Measurements from ENCODE around the gene CCBE1. TPM values are rescaled to one million over a fixed set of nuclear protein-coding genes. Genes with fewer than 3 reads are reported as not detected.

CCBE1 gene
- total and polyA plus RNA-seq, 2 donors (not counting 1 experiment from before 2014, with no cell fraction given): 122 TPM

DNA sequence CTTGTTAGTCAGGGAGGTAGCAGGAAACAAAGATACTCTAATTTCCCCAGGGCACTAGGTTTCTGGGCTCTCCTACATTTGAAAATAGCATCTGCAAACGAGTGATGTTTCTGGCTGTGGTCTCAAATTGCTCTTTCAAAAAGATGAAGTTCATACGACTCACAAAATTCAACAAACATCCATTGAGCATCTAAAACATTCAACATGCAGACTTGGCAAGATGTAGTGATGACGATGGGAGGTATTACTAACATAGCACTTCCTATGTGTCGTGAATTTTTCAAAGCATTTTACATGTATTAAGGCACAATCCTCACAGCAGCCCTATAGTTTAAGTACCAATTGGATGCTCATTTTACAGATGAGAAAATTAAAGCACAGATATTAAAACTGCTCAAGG, 5.2 kb downstream of the CCBE1 start:
- Histone ChIP-seq H3K4me3 (replicated peaks in 1 of 4; ENCODE audit: control extremely low read depth in 1 of 4, insufficient read depth in 1 of 4, low read depth in 3 of 4, low read length in 4 of 4) (no peak overlapping the region), H3K79me2 (ENCODE audit: control insufficient read depth, insufficient read depth, low read length) (peaks cover 94% of the 10 kb centered on the region), H3K36me3 (ENCODE audit: control insufficient read depth, insufficient read depth, low read length) (peaks cover 2% of the 10 kb centered on the region), H3K9ac (ENCODE audit: insufficient read depth, low read length) (no peak overlapping the region), H4K20me1 (ENCODE audit: control insufficient read depth, extremely low read depth, insufficient read depth, low read length) (no peaks in the 10 kb centered on the region), H3K27me3 (ENCODE audit: control insufficient read depth, insufficient read depth, low read length) (no peaks in the 10 kb centered on the region), H3K4me1 (ENCODE audit: control insufficient read depth, extremely low read depth, insufficient read depth, low read length) (peaks cover 11% of the 10 kb centered on the region), H3K27ac (ENCODE audit: insufficient read depth, low read length) (peak overlapping the region; percentile 46), H2AFZ (ENCODE audit: low read length) (no peak overlapping the region), H3K4me2 (ENCODE audit: extremely low read depth, insufficient read depth, low read length) (peak overlapping the region; percentile 32), H3K9me3 (ENCODE audit: control insufficient read depth, insufficient read depth, low read depth, low read length) (no peaks in the 10 kb centered on the region)
- peak; percentile 32 for DNase-seq (ENCODE audit: low read depth in 2 of 2)
- TF ChIP-seq, protein P1, sequence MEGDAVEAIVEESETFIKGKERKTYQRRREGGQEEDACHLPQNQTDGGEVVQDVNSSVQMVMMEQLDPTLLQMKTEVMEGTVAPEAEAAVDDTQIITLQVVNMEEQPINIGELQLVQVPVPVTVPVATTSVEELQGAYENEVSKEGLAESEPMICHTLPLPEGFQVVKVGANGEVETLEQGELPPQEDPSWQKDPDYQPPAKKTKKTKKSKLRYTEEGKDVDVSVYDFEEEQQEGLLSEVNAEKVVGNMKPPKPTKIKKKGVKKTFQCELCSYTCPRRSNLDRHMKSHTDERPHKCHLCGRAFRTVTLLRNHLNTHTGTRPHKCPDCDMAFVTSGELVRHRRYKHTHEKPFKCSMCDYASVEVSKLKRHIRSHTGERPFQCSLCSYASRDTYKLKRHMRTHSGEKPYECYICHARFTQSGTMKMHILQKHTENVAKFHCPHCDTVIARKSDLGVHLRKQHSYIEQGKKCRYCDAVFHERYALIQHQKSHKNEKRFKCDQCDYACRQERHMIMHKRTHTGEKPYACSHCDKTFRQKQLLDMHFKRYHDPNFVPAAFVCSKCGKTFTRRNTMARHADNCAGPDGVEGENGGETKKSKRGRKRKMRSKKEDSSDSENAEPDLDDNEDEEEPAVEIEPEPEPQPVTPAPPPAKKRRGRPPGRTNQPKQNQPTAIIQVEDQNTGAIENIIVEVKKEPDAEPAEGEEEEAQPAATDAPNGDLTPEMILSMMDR (conservative IDR thresholded peaks at IDR 0.05 in 1 of 2, IDR thresholded peaks at IDR 0.05 in 1 of 2; ENCODE audit: low read depth in 1 of 2, low read length in 2 of 2): no peak
- TF ChIP-seq EZH2 (IDR thresholded peaks at IDR 0.05; ENCODE audit: low read length, missing control alignments): no peak

DNA sequence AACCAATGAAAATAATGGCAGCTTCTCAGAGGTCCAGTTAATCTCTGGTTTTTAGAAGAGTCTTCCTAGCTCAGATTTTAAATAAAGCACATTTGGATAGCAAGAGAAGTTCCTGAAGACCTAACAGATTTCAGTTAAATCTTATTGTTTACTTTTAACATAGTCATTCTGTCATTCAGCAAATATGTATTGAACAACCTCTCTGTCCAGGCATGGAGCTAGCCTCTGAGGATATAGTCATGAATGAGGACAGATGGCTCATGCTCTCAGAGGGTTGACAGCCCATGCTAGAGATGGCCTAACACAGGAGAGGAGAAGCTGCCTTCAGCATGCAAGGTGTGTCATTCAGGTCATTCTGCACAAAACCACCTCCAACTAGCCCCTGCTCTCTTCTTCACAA, 6.2 kb downstream of the CCBE1 start:
- H3K9me3 ChIP-seq (ENCODE audit: control insufficient read depth, insufficient read depth, low read depth, low read length): no peaks in the 10 kb centered on the region
- H3K36me3 ChIP-seq (ENCODE audit: control insufficient read depth, insufficient read depth, low read length): peaks cover 2% of the 10 kb centered on the region
- no peak overlapping the region for H2AFZ ChIP-seq (ENCODE audit: low read length)
- TF ChIP-seq, protein P1 (conservative IDR thresholded peaks at IDR 0.05 in 1 of 2, IDR thresholded peaks at IDR 0.05 in 1 of 2; ENCODE audit: low read depth in 1 of 2, low read length in 2 of 2): no peak
- TF ChIP-seq EZH2 (IDR thresholded peaks at IDR 0.05; ENCODE audit: low read length, missing control alignments): no peak
- peak; percentile 17 to 79 for DNase-seq (ENCODE audit: low read depth in 2 of 2)
- H3K27ac ChIP-seq (ENCODE audit: insufficient read depth, low read length): peak overlapping the region; percentile 59
- no peaks in the 10 kb centered on the region for H4K20me1 ChIP-seq (ENCODE audit: control insufficient read depth, extremely low read depth, insufficient read depth, low read length)
- H3K4me1 ChIP-seq (ENCODE audit: control insufficient read depth, extremely low read depth, insufficient read depth, low read length): peaks cover 11% of the 10 kb centered on the region
- peak overlapping the region in 1 of 4 experiments; percentile 27 for H3K4me3 ChIP-seq (replicated peaks in 1 of 4; ENCODE audit: control extremely low read depth in 1 of 4, insufficient read depth in 1 of 4, low read depth in 3 of 4, low read length in 4 of 4)
- H3K4me2 ChIP-seq (ENCODE audit: extremely low read depth, insufficient read depth, low read length): peak overlapping the region; percentile 17
- peaks cover 94% of the 10 kb centered on the region for H3K79me2 ChIP-seq (ENCODE audit: control insufficient read depth, insufficient read depth, low read length)
- H3K9ac ChIP-seq (ENCODE audit: insufficient read depth, low read length): no peak overlapping the region
- H3K27me3 ChIP-seq (ENCODE audit: control insufficient read depth, insufficient read depth, low read length): no peaks in the 10 kb centered on the region

DNA sequence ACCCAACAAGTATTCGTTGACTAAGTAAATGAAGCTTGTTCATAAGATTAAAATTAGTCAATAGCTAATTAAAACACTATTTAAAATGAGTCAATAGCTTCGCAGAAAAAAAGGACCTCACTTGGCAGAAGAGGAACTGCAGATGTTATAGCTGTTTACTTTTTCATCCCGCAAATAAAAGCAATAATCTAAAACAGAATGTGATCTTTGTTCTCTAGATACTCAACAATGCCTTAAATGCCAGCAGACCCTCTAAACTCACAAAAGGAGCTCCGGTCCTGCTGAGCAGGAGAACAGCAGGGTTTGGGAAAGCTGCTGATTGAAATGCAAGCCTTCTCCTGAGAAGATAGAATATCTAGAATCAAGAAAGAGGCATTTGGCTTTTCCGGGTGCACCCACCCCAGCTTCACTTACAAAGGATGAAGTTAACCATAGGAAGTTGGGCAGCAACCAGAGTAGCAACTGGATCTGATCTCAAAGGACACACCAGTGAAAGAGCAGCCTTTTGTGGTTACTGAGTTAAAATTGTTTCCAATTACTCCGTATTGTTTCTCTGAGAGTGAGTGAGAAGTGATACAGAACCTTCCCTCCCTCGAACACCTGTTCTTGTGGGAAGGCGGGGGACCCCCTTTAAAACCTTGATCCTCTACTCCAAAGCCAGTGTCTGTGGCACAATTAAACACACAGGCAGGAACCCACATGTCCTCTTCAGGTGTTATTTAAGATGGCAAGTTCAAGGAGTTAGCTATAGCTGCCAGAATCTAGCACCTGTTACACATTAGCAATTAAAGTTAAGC, 6.8 kb downstream of the CCBE1 start:
- H3K27me3 ChIP-seq (ENCODE audit: control insufficient read depth, insufficient read depth, low read length): no peaks in the 10 kb centered on the region
- H3K36me3 ChIP-seq (ENCODE audit: control insufficient read depth, insufficient read depth, low read length): peaks cover 2% of the 10 kb centered on the region
- no peak overlapping the region for H2AFZ ChIP-seq (ENCODE audit: low read length)
- DNase-seq (ENCODE audit: low read depth in 2 of 2): peak; percentile 23 to 38
- peak overlapping the region; percentile 60 for H3K4me2 ChIP-seq (ENCODE audit: extremely low read depth, insufficient read depth, low read length)
- H3K27ac ChIP-seq (ENCODE audit: insufficient read depth, low read length): peak overlapping the region; percentile 59
- H4K20me1 ChIP-seq (ENCODE audit: control insufficient read depth, extremely low read depth, insufficient read depth, low read length): no peaks in the 10 kb centered on the region
- TF ChIP-seq, protein P1 (conservative IDR thresholded peaks at IDR 0.05 in 1 of 2, IDR thresholded peaks at IDR 0.05 in 1 of 2; ENCODE audit: low read depth in 1 of 2, low read length in 2 of 2): no peak
- no peaks in the 10 kb centered on the region for H3K9me3 ChIP-seq (ENCODE audit: control insufficient read depth, insufficient read depth, low read depth, low read length)
- H3K4me3 ChIP-seq (replicated peaks in 1 of 4; ENCODE audit: control extremely low read depth in 1 of 4, insufficient read depth in 1 of 4, low read depth in 3 of 4, low read length in 4 of 4): peak overlapping the region in 1 of 4 experiments; percentile 27
- H3K79me2 ChIP-seq (ENCODE audit: control insufficient read depth, insufficient read depth, low read length): peaks cover 94% of the 10 kb centered on the region
- no peak overlapping the region for H3K9ac ChIP-seq (ENCODE audit: insufficient read depth, low read length)
- H3K4me1 ChIP-seq (ENCODE audit: control insufficient read depth, extremely low read depth, insufficient read depth, low read length): peaks cover 15% of the 10 kb centered on the region
